ENCODE data around the gene DNAJC4. TPM values are rescaled to one million over a fixed set of nuclear protein-coding genes. Genes with fewer than 3 reads are reported as not detected.
A peak's percentile ranks its signal among the peaks of the same experiment; 100 is the strongest.

Gene DNAJC4
- total and polyA plus RNA-seq, 9 of the 15 experiments (the other 6 are each of a cell fraction or from before 2014, with no cell fraction given): 4.0 to 32.6 (median 19.9) TPM

- TF ChIP-seq USF1 (CRISPR knock-in tag; IDR thresholded peaks at IDR 0.05) (no peak), KDM4B (IDR thresholded peaks at IDR 0.05; ENCODE audit: borderline replicate concordance in 2 of 2, low read depth in 1 of 2) (no peak), PRPF4 (IDR thresholded peaks at IDR 0.05; ENCODE audit: insufficient read depth, low read depth, low read length, poor library complexity, severe bottlenecking) (no peak), HNRNPL (IDR thresholded peaks at IDR 0.05; ENCODE audit: low read depth, low read length) (no peak), CBX8 (IDR thresholded peaks at IDR 0.05; ENCODE audit: borderline replicate concordance, extremely low read depth, low read depth, low read length, poor library complexity, severe bottlenecking) (no peak), NR4A1 (CRISPR knock-in tag; IDR thresholded peaks at IDR 0.05) (no peak), NR4A1 (tag; IDR thresholded peaks at IDR 0.05) (0 out of 2 replicates have a peak, but pooled peaks have one; percentile 18), HDAC8 (tag; IDR thresholded peaks at IDR 0.05) (no peak), TCF3 (CRISPR knock-in tag; IDR thresholded peaks at IDR 0.05) (0 out of 2 replicates have a peak, but pooled peaks have one; percentile 6), TGIF2 (CRISPR knock-in tag; IDR thresholded peaks at IDR 0.05) (no peak), SOX6 (IDR thresholded peaks at IDR 0.05) (no peak), ZNF239 (CRISPR knock-in tag; IDR thresholded peaks at IDR 0.05) (no peak), TEAD2 (tag; IDR thresholded peaks at IDR 0.05) (no peak), SFPQ (IDR thresholded peaks at IDR 0.05; ENCODE audit: low read depth, low read length) (no peak), THAP12 (CRISPR knock-in tag; IDR thresholded peaks at IDR 0.05) (0 out of 2 replicates have a peak, but pooled peaks have one; percentile 50), E2F5 (CRISPR knock-in tag; IDR thresholded peaks at IDR 0.05) (no peak)
These were observed at the start of gene DNAJC4 (continued) for GRCh38 chr11:64230171-64230984.
